B cell (primary cell): Measurements from ENCODE around the gene FRMD8. TPM values are rescaled to one million over a fixed set of nuclear protein-coding genes. Genes with fewer than 3 reads are reported as not detected.

ENCODE experiments used
- ATAC-seq: fragments of 200-7000 bp; cut with Tn5 transposase; one replicate; pipeline ENCODE4 v1.10.0; 2021; ENCODE audit warnings: low read depth, mild to moderate bottlenecking, moderate number of reproducible peaks, moderate library complexity
- CTCF ChIA-PET: fragments of 350-600 bp; sonication (Branson Sonifier 250); formaldehyde crosslinking; loops from one replicate; lab custom pipeline; 2021; ENCODE audit warnings: antibody characterized with exemption, inconsistent platforms; lab: Charles Lee
- POLR2A ChIA-PET: fragments of 350-600 bp; sonication (Branson Sonifier 250); formaldehyde crosslinking; loops from one replicate; lab custom pipeline; 2021; ENCODE audit warnings: antibody characterized with exemption; lab: Charles Lee
- DNase-seq: peaks from one replicate; pipeline ENCODE4 v3.0.0; 2013
- H2AFZ ChIP-seq: 2 replicates; pipeline ENCODE4 v1.6.1; 2012; ENCODE audit warnings: mild to moderate bottlenecking, low read depth, low read length; ENCODE audit not compliant: insufficient read depth, poor library complexity, severe bottlenecking
- H3K27ac ChIP-seq, 2 donors: 1 replicate in 1 of 2; 2 replicates in 1 of 2; pipeline ENCODE4 v1.5.1; 2012 to 2013; ENCODE audit warnings: low read length in 2 of 2, mild to moderate bottlenecking in 2 of 2, moderate library complexity in 1 of 2
- H3K27me3 ChIP-seq, 4 experiments: fragments of 200-600 bp in 1 of 4; sonication (generic) in 1 of 4; replicated peaks in 1 of 4; 1 replicate in 2 of 4; 2 replicates in 2 of 4; pipeline versions ENCODE4 v1.6.1 to v1.7.0; 2013 to 2016; ENCODE audit warnings: low read length in 3 of 4, mild to moderate bottlenecking in 2 of 4, mixed read lengths in 1 of 4, moderate library complexity in 1 of 4; ENCODE audit not compliant: insufficient read depth in 4 of 4, control insufficient read depth in 3 of 4; ENCODE audit errors: control extremely low read depth in 1 of 4
- H3K36me3 ChIP-seq, 2 experiments: replicated peaks in 1 of 2; 1 replicate in 1 of 2; 2 replicates in 1 of 2; pipeline versions ENCODE4 v1.6.1 to v1.7.1; 2013; ENCODE audit warnings: low read length in 1 of 2; ENCODE audit not compliant: insufficient read depth in 2 of 2, control insufficient read depth in 1 of 2; ENCODE audit errors: control extremely low read depth in 1 of 2, extremely low read depth in 1 of 2
- H3K4me1 ChIP-seq, 2 donors: fragments of 200-600 bp in 1 of 2; sonication (generic) in 1 of 2; 1 replicate in 1 of 2; 2 replicates in 1 of 2; pipeline versions ENCODE4 v1.5.1 to v1.6.1; 2013 to 2017; ENCODE audit warnings: low read length in 2 of 2; ENCODE audit not compliant: control insufficient read depth in 2 of 2, insufficient read depth in 2 of 2
- H3K4me2 ChIP-seq: replicated peaks from 2 replicates; pipeline ENCODE3; 2012; ENCODE audit warnings: mild to moderate bottlenecking, low read depth, low read length; ENCODE audit not compliant: poor library complexity, severe bottlenecking
- H3K4me3 ChIP-seq, 5 experiments: fragments of 200-600 bp in 1 of 5; sonication (generic) in 1 of 5; 1 replicate in 3 of 5; 2 replicates in 2 of 5; pipeline versions ENCODE4 v1.5.1 to v1.7.0; 2011 to 2016; ENCODE audit warnings: low read length in 4 of 5, mild to moderate bottlenecking in 4 of 5, low read depth in 2 of 5, control low read depth in 1 of 5, moderate library complexity in 1 of 5; ENCODE audit not compliant: insufficient read depth in 1 of 5; ENCODE audit errors: control extremely low read depth in 1 of 5, extremely low read depth in 1 of 5
- H3K79me2 ChIP-seq: fragments of 200-600 bp; sonication (generic); one replicate; pipeline ENCODE4 v1.6.0; 2016; ENCODE audit warnings: low read length; ENCODE audit not compliant: control insufficient read depth, insufficient read depth
- H3K9ac ChIP-seq: fragments of 200-600 bp; sonication (generic); 2 replicates; pipeline ENCODE4 v1.6.1; 2017; ENCODE audit warnings: mild to moderate bottlenecking, low read length, moderate library complexity
- H3K9me3 ChIP-seq, 3 donors: one replicate each; pipeline versions ENCODE4 v1.6.1 to v1.7.1; 2013; ENCODE audit warnings: low read length in 2 of 3; ENCODE audit not compliant: control insufficient read depth in 2 of 3, insufficient read depth in 1 of 3; ENCODE audit errors: control extremely low read depth in 1 of 3
- H4K20me1 ChIP-seq: 2 replicates; pipeline ENCODE4 v1.6.0; 2012; ENCODE audit warnings: mild to moderate bottlenecking, low read length; ENCODE audit not compliant: insufficient read depth, control insufficient read depth, poor library complexity, severe bottlenecking
- H3K27ac Mint-ChIP-seq: one replicate; pipeline ENCODE4 v1.8.0; 2021; ENCODE audit warnings: mixed read lengths
- H3K27me3 Mint-ChIP-seq: one replicate; pipeline ENCODE4 v1.8.0; 2021; ENCODE audit warnings: mixed read lengths
- H3K4me1 Mint-ChIP-seq: one replicate; pipeline ENCODE4 v1.8.0; 2021; ENCODE audit warnings: mixed read lengths
- H3K4me3 Mint-ChIP-seq: one replicate; pipeline ENCODE4 v1.8.0; 2021; ENCODE audit warnings: mixed read lengths
- H3K9me3 Mint-ChIP-seq: one replicate; pipeline ENCODE4 v1.8.0; 2022; ENCODE audit warnings: mixed read lengths; ENCODE audit not compliant: insufficient read depth
- CTCF ChIP-seq: fragments of 200-600 bp; IDR thresholded peaks from one replicate; pipeline ENCODE4 v1.8.0; 2022; ENCODE audit warnings: antibody characterized with exemption, mild to moderate bottlenecking
- EZH2 ChIP-seq: IDR thresholded peaks from 2 replicates; pipeline ENCODE4 v1.6.1; 2012; ENCODE audit warnings: borderline replicate concordance, low read depth, mild to moderate bottlenecking, moderate library complexity, low read length; ENCODE audit not compliant: insufficient read depth, poor library complexity, severe bottlenecking
- WGBS: methylation state at CpG from one replicate; pipeline ENCODE4 v1.1.5; 2013; ENCODE audit warnings: missing lambda C conversion rate; ENCODE audit not compliant: insufficient coverage; 5-methylcytosine and 5-hydroxymethylcytosine counted together
- intact Hi-C: fragments of 100-400 bp; cut with micrococcal nuclease; formaldehyde crosslinking; loops from one replicate; pipeline ENCODE4 v1.10.0; 2022
- polyA plus RNA-seq: library from polyadenylated mRNA; depleted of rRNA; stranded (reverse); fragments of >200 nt; gene quantifications from 2 replicates; pipeline ENCODE4 v1.2.3, GENCODE V29; 2012
- total RNA-seq, 2 donors: library from RNA; stranded (reverse); fragments of 120-200 nt in 1 of 2; gene quantifications; 1 replicate in 1 of 2; 2 replicates in 1 of 2; pipeline versions ENCODE4 v1.2.3 to v1.2.4, GENCODE V29; 2013 to 2022

The FRMD8 gene
- total and polyA plus RNA-seq, 2 donors (not counting 1 experiment from before 2014, with no cell fraction given), result 44.3 to 73.6 TPM

DNA sequence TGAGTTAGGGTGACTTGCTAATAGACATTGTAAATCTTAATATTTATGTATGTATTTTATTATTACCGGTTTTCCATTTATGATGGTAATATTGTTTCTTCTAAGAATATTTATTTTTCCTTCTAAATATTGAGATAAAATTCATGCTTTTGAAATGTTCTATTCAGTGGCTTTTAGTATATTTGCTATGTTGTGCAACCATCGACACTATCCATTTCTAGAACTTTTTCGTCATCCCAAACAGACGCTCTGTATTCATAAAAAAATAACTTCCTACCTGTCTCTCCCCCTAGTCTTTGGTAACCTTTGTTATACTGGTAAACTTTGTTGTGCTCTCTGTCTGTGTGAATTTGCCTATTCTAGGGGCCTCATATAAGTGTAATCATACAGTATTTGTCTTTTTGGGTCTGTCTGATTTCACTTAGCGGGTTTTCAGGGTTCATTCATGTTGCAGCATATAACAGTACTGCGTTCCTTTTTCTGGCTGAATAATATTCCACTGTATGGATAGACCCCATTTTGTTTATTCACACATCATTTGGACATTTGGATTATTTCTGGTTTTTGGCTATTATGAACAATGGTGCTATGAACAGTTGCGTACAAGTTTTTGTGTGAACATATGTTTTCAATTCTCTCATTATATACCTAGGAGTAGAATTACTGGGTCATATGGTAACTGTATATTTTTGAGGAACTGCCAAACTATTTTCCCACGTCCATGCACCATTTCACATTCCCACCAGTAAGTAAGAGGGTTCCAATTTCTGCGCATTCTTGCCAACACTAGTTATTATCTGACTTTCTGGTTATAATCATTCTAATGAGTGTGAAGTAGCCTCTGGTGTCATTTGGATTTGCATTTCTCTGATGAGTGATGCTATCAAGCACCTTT is 52.1 kb downstream of the FRMD8 start:
- POLR2A ChIA-PET, result interaction anchor here (0.7 kb wide), 1 partner anchor 59 kb away, joined by 4 read pairs; no protein-coding TSS in a partner anchor
- no peaks in the 10 kb centered on the region for H3K27me3 ChIP-seq
- DNase-seq (no peak), ATAC-seq (no peak)
- H2AFZ ChIP-seq, result no peak overlapping the region
- CTCF ChIA-PET, result no interaction called here
- H3K4me3 Mint-ChIP-seq, result peak overlapping the region; percentile 18
- peaks cover 46 to 47% of the 10 kb centered on the region in 2 donors for H3K4me1 ChIP-seq
- peaks cover 56% of the 10 kb centered on the region for H3K4me1 Mint-ChIP-seq
- no peaks in the 10 kb centered on the region for H3K27me3 Mint-ChIP-seq
- no peak overlapping the region for H3K27ac Mint-ChIP-seq
- intact Hi-C loops, result no loop called here
- no peak overlapping the region for H3K9ac ChIP-seq
- no peak overlapping the region for H3K27ac ChIP-seq
- H3K9me3 ChIP-seq, result no peaks in the 10 kb centered on the region
- peaks cover 36% of the 10 kb centered on the region for H3K79me2 ChIP-seq
- peaks cover 3 to 19% of the 10 kb centered on the region in 2 experiments for H3K36me3 ChIP-seq
- no peak overlapping the region for H3K4me2 ChIP-seq
- WGBS, result no CpG with 5 or more reads among the region's 9 CpGs
- no peaks in the 10 kb centered on the region for H3K9me3 Mint-ChIP-seq
- H3K4me3 ChIP-seq, result no peak overlapping the region
- no peaks in the 10 kb centered on the region for H4K20me1 ChIP-seq
- TF ChIP-seq CTCF (no peak), EZH2 (no peak)
